Measurements from ENCODE around the gene OCSTAMP.

DNA sequence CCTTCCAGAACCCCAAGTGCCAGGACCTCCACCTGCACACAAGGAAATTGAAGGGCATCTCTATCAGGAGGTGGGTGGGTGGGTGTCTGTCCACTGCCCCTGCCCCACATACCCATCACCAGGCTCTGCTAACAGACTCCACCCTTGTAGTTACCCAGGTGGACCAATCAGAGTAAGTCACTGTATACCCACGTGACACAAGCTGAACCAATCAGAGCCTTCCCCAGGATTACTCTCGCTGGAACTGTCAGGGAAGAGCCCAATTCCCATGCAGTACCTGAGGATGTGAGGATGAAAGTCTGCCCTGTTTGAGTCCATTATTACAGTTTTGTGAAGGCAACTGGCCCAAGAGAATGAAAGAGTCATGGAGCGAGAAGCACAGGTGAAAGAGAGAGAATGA lies 4.2 kb downstream of the OCSTAMP start:
- TF ChIP-seq, protein P1, sequence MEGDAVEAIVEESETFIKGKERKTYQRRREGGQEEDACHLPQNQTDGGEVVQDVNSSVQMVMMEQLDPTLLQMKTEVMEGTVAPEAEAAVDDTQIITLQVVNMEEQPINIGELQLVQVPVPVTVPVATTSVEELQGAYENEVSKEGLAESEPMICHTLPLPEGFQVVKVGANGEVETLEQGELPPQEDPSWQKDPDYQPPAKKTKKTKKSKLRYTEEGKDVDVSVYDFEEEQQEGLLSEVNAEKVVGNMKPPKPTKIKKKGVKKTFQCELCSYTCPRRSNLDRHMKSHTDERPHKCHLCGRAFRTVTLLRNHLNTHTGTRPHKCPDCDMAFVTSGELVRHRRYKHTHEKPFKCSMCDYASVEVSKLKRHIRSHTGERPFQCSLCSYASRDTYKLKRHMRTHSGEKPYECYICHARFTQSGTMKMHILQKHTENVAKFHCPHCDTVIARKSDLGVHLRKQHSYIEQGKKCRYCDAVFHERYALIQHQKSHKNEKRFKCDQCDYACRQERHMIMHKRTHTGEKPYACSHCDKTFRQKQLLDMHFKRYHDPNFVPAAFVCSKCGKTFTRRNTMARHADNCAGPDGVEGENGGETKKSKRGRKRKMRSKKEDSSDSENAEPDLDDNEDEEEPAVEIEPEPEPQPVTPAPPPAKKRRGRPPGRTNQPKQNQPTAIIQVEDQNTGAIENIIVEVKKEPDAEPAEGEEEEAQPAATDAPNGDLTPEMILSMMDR (conservative IDR thresholded peaks at IDR 0.05; ENCODE audit: low read depth in 2 of 2) = no peak
- TF ChIP-seq EZH2phosphoT487 (IDR thresholded peaks at IDR 0.05; ENCODE audit: unreplicated experiment) (no peak), POLR2AphosphoS5 (IDR thresholded peaks at IDR 0.05; ENCODE audit: low read depth) (no peak), CREB1 (CRISPR knock-in tag; IDR thresholded peaks at IDR 0.05; ENCODE audit: low read depth) (no peak), EZH2 (IDR thresholded peaks at IDR 0.05; ENCODE audit: low read depth, unreplicated experiment) (no peak), ZNF114 (CRISPR knock-in tag; IDR thresholded peaks at IDR 0.05) (no peak)
- TF ChIP-seq, protein P2, sequence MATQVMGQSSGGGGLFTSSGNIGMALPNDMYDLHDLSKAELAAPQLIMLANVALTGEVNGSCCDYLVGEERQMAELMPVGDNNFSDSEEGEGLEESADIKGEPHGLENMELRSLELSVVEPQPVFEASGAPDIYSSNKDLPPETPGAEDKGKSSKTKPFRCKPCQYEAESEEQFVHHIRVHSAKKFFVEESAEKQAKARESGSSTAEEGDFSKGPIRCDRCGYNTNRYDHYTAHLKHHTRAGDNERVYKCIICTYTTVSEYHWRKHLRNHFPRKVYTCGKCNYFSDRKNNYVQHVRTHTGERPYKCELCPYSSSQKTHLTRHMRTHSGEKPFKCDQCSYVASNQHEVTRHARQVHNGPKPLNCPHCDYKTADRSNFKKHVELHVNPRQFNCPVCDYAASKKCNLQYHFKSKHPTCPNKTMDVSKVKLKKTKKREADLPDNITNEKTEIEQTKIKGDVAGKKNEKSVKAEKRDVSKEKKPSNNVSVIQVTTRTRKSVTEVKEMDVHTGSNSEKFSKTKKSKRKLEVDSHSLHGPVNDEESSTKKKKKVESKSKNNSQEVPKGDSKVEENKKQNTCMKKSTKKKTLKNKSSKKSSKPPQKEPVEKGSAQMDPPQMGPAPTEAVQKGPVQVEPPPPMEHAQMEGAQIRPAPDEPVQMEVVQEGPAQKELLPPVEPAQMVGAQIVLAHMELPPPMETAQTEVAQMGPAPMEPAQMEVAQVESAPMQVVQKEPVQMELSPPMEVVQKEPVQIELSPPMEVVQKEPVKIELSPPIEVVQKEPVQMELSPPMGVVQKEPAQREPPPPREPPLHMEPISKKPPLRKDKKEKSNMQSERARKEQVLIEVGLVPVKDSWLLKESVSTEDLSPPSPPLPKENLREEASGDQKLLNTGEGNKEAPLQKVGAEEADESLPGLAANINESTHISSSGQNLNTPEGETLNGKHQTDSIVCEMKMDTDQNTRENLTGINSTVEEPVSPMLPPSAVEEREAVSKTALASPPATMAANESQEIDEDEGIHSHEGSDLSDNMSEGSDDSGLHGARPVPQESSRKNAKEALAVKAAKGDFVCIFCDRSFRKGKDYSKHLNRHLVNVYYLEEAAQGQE (IDR thresholded peaks at IDR 0.05; ENCODE audit: unreplicated experiment) = no peak

All from GM23338 (cell line).